Omental fat pad (tissue), 4 donors: ENCODE results near the gene HAPLN2. TPM values are rescaled to one million over a fixed set of nuclear protein-coding genes. Genes with fewer than 3 reads are reported as not detected.
"Not testable (repeated sequence)": the region's sequence is repeated elsewhere in the genome, so short reads cannot be mapped to it uniquely, and the experiment has no call there.

Experiments used
- ATAC-seq: fragments of 150-250 bp; one replicate; pipeline ENCODE4 v1.9.1; 2016; ENCODE audit warnings: mild to moderate bottlenecking, moderate library complexity; ENCODE audit not compliant: low FRiP score
- DNase-seq: peaks from one replicate; pipeline ENCODE4 v3.0.0-alpha.2; 2019; ENCODE audit warnings: low spot score
- total RNA-seq, 4 donors: library from RNA; depleted of rRNA; stranded (reverse); fragments of >200 nt; gene quantifications; one replicate each; pipeline ENCODE4 v1.1.0, GENCODE V29; 2016
- TF ChIP-seq, protein P1 (sequence below), 3 donors: fragments of 450-650 bp; IDR thresholded peaks; one replicate each; pipeline ENCODE4 v1.5.1; 2016 to 2017; ENCODE audit warnings: antibody characterized with exemption in 3 of 3, mild to moderate bottlenecking in 3 of 3, moderate library complexity in 2 of 3

Gene HAPLN2
- total RNA-seq, 4 donors from 2014 or later: 2.8 TPM; not detected in 3

DNA sequence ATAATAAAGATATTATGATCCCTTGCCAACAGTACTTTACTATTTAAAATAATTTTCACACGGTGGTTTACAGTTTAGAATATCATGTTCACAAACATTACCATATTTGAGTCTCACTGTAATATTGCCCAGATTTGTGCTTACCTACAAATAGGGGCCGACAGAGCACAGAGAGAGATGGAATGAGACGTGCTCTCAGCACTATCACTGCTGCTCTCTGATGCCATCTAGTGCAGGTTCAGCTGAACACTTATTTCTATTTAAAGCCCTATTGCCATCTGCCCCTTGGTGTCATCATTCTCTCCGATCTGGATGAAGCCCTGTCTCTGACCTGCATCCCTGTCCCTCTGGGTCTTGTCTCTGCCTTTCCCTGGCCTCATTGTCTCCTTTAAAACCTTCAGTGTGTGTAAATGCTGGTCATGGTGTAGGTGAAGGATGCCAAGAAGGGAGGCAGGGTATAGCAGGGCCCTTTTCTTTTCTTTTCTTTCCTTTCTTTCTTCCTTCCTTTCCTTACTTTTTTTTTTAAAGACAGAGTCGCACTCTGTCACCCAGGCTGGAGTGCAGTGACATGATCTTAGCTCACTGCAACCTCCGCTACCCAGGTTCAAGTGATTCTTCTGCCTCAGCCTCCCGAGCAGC is 11.1 kb upstream of the HAPLN2 start:
- ATAC-seq: peak; percentile 74

GRCh38 chr1:156608981-156609380 is 10.2 kb upstream of the HAPLN2 start:
- TF ChIP-seq, protein P1, sequence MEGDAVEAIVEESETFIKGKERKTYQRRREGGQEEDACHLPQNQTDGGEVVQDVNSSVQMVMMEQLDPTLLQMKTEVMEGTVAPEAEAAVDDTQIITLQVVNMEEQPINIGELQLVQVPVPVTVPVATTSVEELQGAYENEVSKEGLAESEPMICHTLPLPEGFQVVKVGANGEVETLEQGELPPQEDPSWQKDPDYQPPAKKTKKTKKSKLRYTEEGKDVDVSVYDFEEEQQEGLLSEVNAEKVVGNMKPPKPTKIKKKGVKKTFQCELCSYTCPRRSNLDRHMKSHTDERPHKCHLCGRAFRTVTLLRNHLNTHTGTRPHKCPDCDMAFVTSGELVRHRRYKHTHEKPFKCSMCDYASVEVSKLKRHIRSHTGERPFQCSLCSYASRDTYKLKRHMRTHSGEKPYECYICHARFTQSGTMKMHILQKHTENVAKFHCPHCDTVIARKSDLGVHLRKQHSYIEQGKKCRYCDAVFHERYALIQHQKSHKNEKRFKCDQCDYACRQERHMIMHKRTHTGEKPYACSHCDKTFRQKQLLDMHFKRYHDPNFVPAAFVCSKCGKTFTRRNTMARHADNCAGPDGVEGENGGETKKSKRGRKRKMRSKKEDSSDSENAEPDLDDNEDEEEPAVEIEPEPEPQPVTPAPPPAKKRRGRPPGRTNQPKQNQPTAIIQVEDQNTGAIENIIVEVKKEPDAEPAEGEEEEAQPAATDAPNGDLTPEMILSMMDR (IDR thresholded peaks at IDR 0.05): no peak
- ATAC-seq: no peak
- DNase-seq: no peak

More for the DNA sequence above, 11.1 kb upstream of the HAPLN2 start:
- no peak for DNase-seq
- TF ChIP-seq, protein P1 (IDR thresholded peaks at IDR 0.05): peak in 1 of 3 donors; percentile 7

GRCh38 chr1:156610072-156610471 is 9.1 kb upstream of the HAPLN2 start:
- ATAC-seq, DNase-seq: not testable (repeated sequence)

- no peak for DNase-seq
- ATAC-seq: no peak
- TF ChIP-seq, protein P1 (IDR thresholded peaks at IDR 0.05): no peak
Measured at GRCh38 chr1:156612666-156613065, 6.5 kb upstream of the HAPLN2 start.

DNA sequence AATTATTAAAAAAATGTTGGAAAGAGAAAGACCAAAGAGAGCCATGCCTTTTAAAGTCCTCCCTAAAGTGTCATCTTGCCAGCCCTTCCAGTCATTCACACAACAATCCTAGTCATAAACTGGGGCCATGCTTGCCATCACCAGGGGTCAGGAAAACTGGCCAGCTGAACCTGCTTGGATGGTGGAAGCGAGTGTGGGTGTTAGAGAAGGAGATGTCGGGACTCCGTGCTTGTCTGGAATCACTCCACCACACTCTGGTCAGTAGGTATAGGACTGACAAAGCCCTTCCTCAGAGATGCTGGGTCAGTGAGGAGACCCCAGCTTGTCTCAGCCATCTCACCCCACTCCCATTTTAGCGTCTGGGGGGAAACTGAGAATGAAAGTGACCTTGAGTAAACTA is 3.3 kb upstream of the HAPLN2 start:
- ATAC-seq (no peak), DNase-seq (no peak)
- TF ChIP-seq, protein P1 (IDR thresholded peaks at IDR 0.05): no peak

- ATAC-seq (no peak), DNase-seq (no peak)
- TF ChIP-seq, protein P1 (IDR thresholded peaks at IDR 0.05): no peak
Measured at GRCh38 chr1:156616463-156616862, 2.8 kb upstream of the HAPLN2 start.

- no peak for ATAC-seq
- TF ChIP-seq, protein P1 (IDR thresholded peaks at IDR 0.05): no peak
- DNase-seq: no peak
Measured at GRCh38 chr1:156619582-156619955, 354 bp downstream of the HAPLN2 start.
